HEK293T (cell line): ENCODE data around the gene ERRFI1.

Experiments
- ARNT ChIP-seq: fragments of 450-650 bp; IDR thresholded peaks from 2 replicates; pipeline ENCODE4 v1.6.1; 2017; ENCODE audit warnings: mild to moderate bottlenecking
- BHLHE40 ChIP-seq: fragments of 450-650 bp; IDR thresholded peaks from 2 replicates; pipeline ENCODE4 v1.6.1; 2016; ENCODE audit warnings: mild to moderate bottlenecking, moderate library complexity, borderline replicate concordance
- CTBP1 ChIP-seq: fragments of 450-650 bp; IDR thresholded peaks from 2 replicates; pipeline ENCODE4 v1.6.1; 2016; ENCODE audit warnings: borderline replicate concordance
- ELF4 ChIP-seq: fragments of 450-650 bp; IDR thresholded peaks from 2 replicates; pipeline ENCODE4 v1.6.1; 2017; ENCODE audit warnings: antibody characterized with exemption
- FOXA1 ChIP-seq: fragments of 450-650 bp; IDR thresholded peaks from 2 replicates; pipeline ENCODE4 v1.6.1; 2016; ENCODE audit warnings: mild to moderate bottlenecking
- FOXK2 ChIP-seq: fragments of 450-650 bp; IDR thresholded peaks from 2 replicates; pipeline ENCODE4 v1.6.1; 2016; ENCODE audit warnings: mild to moderate bottlenecking
- FOXM1 ChIP-seq: fragments of 450-650 bp; IDR thresholded peaks from 2 replicates; pipeline ENCODE4 v1.6.1; 2017; ENCODE audit warnings: mild to moderate bottlenecking, borderline replicate concordance
- SP1 ChIP-seq: fragments of 450-650 bp; IDR thresholded peaks from 2 replicates; pipeline ENCODE4 v1.6.1; 2017
- SUZ12 ChIP-seq: fragments of 450-650 bp; IDR thresholded peaks from 2 replicates; pipeline ENCODE4 v1.6.1; 2016; ENCODE audit warnings: mild to moderate bottlenecking
- TARDBP ChIP-seq: fragments of 450-650 bp; IDR thresholded peaks from 2 replicates; pipeline ENCODE4 v1.6.1; 2016

DNA sequence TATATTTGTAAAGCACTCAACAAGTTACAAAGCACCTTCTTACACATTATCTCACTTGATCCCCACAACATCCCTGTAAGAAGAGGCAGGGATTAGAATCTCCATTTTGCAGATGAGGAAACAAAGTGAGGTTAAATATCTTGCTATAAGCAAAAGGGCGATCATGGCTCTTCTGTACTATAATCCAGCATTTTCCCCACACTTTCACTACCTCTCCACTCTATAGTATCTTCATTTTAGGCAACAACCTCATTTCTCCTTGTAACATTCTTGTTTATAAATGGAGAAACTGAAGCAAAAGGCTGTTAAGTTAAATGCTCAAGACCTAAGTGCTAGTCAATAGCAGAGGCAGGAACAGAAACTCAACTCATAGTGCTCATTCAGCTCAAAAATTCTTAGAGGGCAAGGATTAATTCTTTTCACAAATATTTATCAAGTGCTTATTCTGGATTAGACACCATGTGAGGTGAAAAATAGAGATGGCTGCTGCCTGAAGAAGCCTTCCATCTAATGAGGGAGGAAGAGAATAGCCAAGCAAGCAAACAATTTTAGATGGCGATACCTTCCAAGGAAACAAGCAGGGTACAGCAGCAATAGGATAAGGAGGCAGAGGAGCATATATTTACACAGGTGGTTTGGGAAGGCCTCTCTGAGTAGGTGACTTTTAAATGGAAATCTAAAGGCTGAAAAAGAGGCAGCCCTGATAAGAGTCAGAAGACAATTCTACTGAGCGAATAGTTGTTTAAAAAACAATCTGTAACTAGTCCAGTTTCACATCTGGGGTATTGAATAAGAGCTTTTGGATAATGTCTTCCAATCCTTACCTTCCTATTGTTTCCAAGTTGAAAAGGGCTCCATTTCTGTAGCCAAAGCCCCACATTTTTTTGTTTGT lies 3.5 kb downstream of the ERRFI1 start:
- TF ChIP-seq ELF4 (no peak), BHLHE40 (no peak), FOXA1 (no peak), CTBP1 (no peak), TARDBP (no peak), FOXM1 (no peak), SP1 (no peak), SUZ12 (no peak), FOXK2 (no peak), ARNT (no peak)
